Measurements from ENCODE around the gene NOD1. TPM values are rescaled to one million over a fixed set of nuclear protein-coding genes. Genes with fewer than 3 reads are reported as not detected.

The NOD1 gene
- total and polyA plus RNA-seq, 8 donors = 1.9 to 9.9 (median 3.3) TPM

GRCh38 chr7:30406664-30407425, 71.7 kb downstream of the NOD1 start:
- 92 to 96% methylated on average over 13 of the region's 13 CpGs for whole genome bisulfite sequencing, 2 donors
- Histone ChIP-seq H3K4me3 (no peak overlapping the region), H3K36me3 (no peaks in the 10 kb centered on the region), H3K9me3 (no peaks in the 10 kb centered on the region), H3K27ac (no peak overlapping the region), H3K27me3 (no peaks in the 10 kb centered on the region), H3K4me1 (no peaks in the 10 kb centered on the region)
- FAIRE-seq (no peak), DNase-seq (no peak), ATAC-seq (peak in 1 of 4 donors; percentile 23)
- intact Hi-C loops (cut with DNase I) = loop anchor here in 2 of 3 donors (5.0 to 10.0 kb wide), 3 partner anchors 122 to 242 kb away; partner anchors contain the start of gene ZNRF2 (in 1 of the 2)
- TF ChIP-seq, protein P1, sequence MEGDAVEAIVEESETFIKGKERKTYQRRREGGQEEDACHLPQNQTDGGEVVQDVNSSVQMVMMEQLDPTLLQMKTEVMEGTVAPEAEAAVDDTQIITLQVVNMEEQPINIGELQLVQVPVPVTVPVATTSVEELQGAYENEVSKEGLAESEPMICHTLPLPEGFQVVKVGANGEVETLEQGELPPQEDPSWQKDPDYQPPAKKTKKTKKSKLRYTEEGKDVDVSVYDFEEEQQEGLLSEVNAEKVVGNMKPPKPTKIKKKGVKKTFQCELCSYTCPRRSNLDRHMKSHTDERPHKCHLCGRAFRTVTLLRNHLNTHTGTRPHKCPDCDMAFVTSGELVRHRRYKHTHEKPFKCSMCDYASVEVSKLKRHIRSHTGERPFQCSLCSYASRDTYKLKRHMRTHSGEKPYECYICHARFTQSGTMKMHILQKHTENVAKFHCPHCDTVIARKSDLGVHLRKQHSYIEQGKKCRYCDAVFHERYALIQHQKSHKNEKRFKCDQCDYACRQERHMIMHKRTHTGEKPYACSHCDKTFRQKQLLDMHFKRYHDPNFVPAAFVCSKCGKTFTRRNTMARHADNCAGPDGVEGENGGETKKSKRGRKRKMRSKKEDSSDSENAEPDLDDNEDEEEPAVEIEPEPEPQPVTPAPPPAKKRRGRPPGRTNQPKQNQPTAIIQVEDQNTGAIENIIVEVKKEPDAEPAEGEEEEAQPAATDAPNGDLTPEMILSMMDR (IDR thresholded peaks at IDR 0.05) = no peak

GRCh38 chr7:30405179-30405578, 73.4 kb downstream of the NOD1 start:
- Histone ChIP-seq H3K27ac (no peak overlapping the region), H3K9me3 (no peaks in the 10 kb centered on the region), H3K4me1 (no peaks in the 10 kb centered on the region), H3K36me3 (no peaks in the 10 kb centered on the region), H3K27me3 (no peaks in the 10 kb centered on the region), H3K4me3 (no peak overlapping the region)
- no peak for ATAC-seq
- 92 to 96% methylated on average over 2 of the region's 2 CpGs for WGBS, 2 donors
- intact Hi-C loops (cut with DNase I) = loop anchor here in 2 of 3 donors (5.0 to 10.0 kb wide), 3 partner anchors 120 to 240 kb away; partner anchors contain the start of gene ZNRF2 (in 1 of the 2)
- TF ChIP-seq, protein P1 (IDR thresholded peaks at IDR 0.05) = no peak
- FAIRE-seq = no peak
- no peak for DNase-seq

DNA sequence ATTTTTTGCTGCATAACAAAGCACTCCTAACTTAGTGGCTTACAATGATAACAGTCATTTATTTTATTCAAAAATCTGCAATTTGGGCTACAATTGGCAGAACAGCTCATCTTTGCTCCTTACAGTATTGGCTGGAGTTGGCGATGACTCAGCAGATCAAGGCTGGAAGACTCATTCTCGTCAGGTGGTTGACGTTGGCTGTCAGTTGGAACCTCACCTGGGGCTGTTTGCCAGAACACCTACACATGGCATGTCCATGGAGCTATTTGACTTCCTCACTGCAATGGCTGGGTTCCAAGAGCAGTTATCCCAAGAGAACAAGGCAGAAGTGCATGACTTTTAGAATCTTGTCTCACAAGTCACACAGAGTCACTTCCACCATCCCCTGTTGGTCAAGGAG, 75.1 kb downstream of the NOD1 start:
- intact Hi-C loops (cut with DNase I) = loop anchor here in 2 of 3 donors (10.0 kb wide), 2 partner anchors 119 to 239 kb away; partner anchors contain the start of gene ZNRF2 (in 1 of the 2)
- Histone ChIP-seq H3K9me3 (no peaks in the 10 kb centered on the region), H3K27me3 (no peaks in the 10 kb centered on the region), H3K27ac (no peak overlapping the region), H3K4me3 (no peak overlapping the region), H3K36me3 (no peaks in the 10 kb centered on the region), H3K4me1 (no peaks in the 10 kb centered on the region)
- no peak for ATAC-seq
- WGBS, 2 donors = 81 to 86% methylated on average over 3 of the region's 3 CpGs
- no peak for FAIRE-seq
- no peak for DNase-seq
- TF ChIP-seq, protein P1 (IDR thresholded peaks at IDR 0.05) = no peak

DNA sequence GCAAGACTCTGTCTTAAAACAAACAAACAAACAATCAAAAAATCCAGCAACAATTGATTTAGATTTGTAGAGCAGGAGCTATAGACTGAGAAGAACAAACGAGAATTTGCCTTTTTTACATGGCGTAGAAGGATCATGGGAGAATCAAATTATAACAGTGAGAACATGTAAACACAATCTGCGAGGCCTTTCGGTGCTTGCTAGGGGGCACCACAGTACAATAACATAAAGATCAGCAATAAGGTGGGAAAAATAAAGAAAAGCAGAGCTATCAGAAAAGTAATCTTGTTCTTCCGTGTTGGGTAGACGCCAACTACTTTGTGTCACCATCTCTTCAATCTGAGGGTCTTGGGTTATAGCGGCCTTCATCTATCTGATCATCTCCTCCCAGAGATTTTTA, 82.2 kb downstream of the NOD1 start:
- Histone ChIP-seq H3K27ac (no peak overlapping the region), H3K27me3 (no peaks in the 10 kb centered on the region), H3K4me3 (no peak overlapping the region), H3K36me3 (no peaks in the 10 kb centered on the region), H3K9me3 (no peaks in the 10 kb centered on the region), H3K4me1 (no peaks in the 10 kb centered on the region)
- FAIRE-seq = no peak
- TF ChIP-seq, protein P1 (IDR thresholded peaks at IDR 0.05) = no peak
- 80 to 90% methylated on average over 7 of the region's 7 CpGs for WGBS, 2 donors
- no peak for DNase-seq
- intact Hi-C loops (cut with DNase I) = no loop called here
- ATAC-seq = no peak

DNA sequence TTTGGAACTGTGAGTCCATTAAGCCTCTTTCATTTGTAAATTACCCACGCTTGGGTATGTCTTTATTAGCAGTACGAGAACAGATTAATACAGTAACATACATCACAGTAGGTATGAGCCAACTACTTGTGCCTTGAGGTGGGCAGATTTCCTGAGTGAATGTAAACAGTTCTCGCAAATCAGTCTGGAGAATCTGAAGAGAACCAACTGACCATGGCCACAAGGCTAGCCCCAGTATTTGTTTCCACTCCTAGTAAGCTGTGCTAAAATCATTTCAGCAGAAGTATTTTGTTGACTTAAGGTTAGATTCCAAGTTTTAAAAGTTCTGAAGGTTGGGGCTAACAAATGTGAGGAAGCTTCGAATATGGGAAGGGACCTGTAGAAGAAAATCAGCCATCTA, 82.9 kb downstream of the NOD1 start:
- intact Hi-C loops (cut with DNase I) = no loop called here
- TF ChIP-seq, protein P1 (IDR thresholded peaks at IDR 0.05) = no peak
- Histone ChIP-seq H3K27me3 (no peaks in the 10 kb centered on the region), H3K36me3 (no peaks in the 10 kb centered on the region), H3K27ac (no peak overlapping the region), H3K9me3 (no peaks in the 10 kb centered on the region), H3K4me3 (no peak overlapping the region), H3K4me1 (no peaks in the 10 kb centered on the region)
- FAIRE-seq = no peak
- 82 to 88% methylated on average over 4 of the region's 4 CpGs for WGBS, 2 donors
- DNase-seq = no peak
- ATAC-seq = no peak

All from pancreas (tissue), 10 donors.